OCI-LY7 (cell line): Measurements from ENCODE around the gene IGFLR1. TPM values are rescaled to one million over a fixed set of nuclear protein-coding genes. Genes with fewer than 3 reads are reported as not detected.

Experiments
- BruUV-seq: library from RNA; stranded (reverse); fragments of 400-500 nt; replicated peaks from 2 replicates; lab custom pipeline; 2021; lab: Mats Ljungman, UMichigan
- CTCF ChIA-PET: fragments of 300-600 bp; sonication (Branson Sonifier 250); formaldehyde crosslinking; loops from one replicate; lab custom pipeline; 2022; ENCODE audit warnings: antibody characterized with exemption; ENCODE audit not compliant: unreplicated experiment; lab: Charles Lee
- POLR2A ChIA-PET: fragments of 300-600 bp; sonication (Branson Sonifier 250); formaldehyde crosslinking; loops from one replicate; lab custom pipeline; 2022; ENCODE audit warnings: antibody characterized with exemption; lab: Charles Lee
- DNase-seq: peaks from one replicate; pipeline ENCODE4 v3.0.0-alpha.2; 2015; ENCODE audit warnings: low spot score
- H2AFZ ChIP-seq: fragments of 200-600 bp; sonication (generic), shearing (Covaris generic); 2 replicates; pipeline ENCODE4 v1.6.1; 2014; ENCODE audit warnings: mild to moderate bottlenecking, antibody characterized with exemption, low read length, moderate library complexity
- H3K27ac ChIP-seq: fragments of 200-600 bp; sonication (generic); 2 replicates; pipeline ENCODE4 v1.5.1; 2014; ENCODE audit warnings: mixed run types, low read depth, mild to moderate bottlenecking, moderate library complexity, low read length, inconsistent platforms; ENCODE audit not compliant: poor library complexity, severe bottlenecking
- H3K36me3 ChIP-seq: fragments of 200-600 bp; sonication (generic); 2 replicates; pipeline ENCODE4 v1.6.1; 2014; ENCODE audit warnings: mild to moderate bottlenecking, antibody characterized with exemption, low read length, moderate library complexity, mixed read lengths; ENCODE audit not compliant: insufficient read depth
- H3K4me1 ChIP-seq: fragments of 200-600 bp; sonication (generic); 2 replicates; pipeline ENCODE4 v1.5.1; 2014; ENCODE audit warnings: mild to moderate bottlenecking, low read length; ENCODE audit not compliant: insufficient read depth, poor library complexity, severe bottlenecking
- H3K4me2 ChIP-seq: fragments of 200-600 bp; sonication (generic); 2 replicates; pipeline ENCODE4 v1.6.1; 2014; ENCODE audit warnings: mild to moderate bottlenecking, low read length
- H3K4me3 ChIP-seq: fragments of 200-600 bp; sonication (generic); 2 replicates; pipeline ENCODE4 v1.5.1; 2014; ENCODE audit warnings: mild to moderate bottlenecking, low read depth, low read length; ENCODE audit not compliant: poor library complexity, severe bottlenecking
- H3K79me2 ChIP-seq: fragments of 200-600 bp; sonication (generic); 2 replicates; pipeline ENCODE4 v1.6.1; 2016; ENCODE audit warnings: low read depth, mild to moderate bottlenecking, low read length, moderate library complexity, mixed read lengths; ENCODE audit not compliant: insufficient read depth
- H3K9me2 ChIP-seq: fragments of 200-600 bp; sonication (generic); 2 replicates; pipeline ENCODE4 v1.6.1; 2016; ENCODE audit warnings: mild to moderate bottlenecking, low read length, mixed read lengths; ENCODE audit not compliant: insufficient read depth
- H3K9me3 ChIP-seq: fragments of 200-600 bp; sonication (generic); 2 replicates; pipeline ENCODE4 v1.6.1; 2014; ENCODE audit warnings: mild to moderate bottlenecking, mixed run types, low read length, mixed read lengths
- H4K20me1 ChIP-seq: fragments of 200-600 bp; sonication (generic); 2 replicates; pipeline ENCODE4 v1.6.1; 2014; ENCODE audit warnings: mild to moderate bottlenecking, antibody characterized with exemption, low read length, moderate library complexity, mixed read lengths; ENCODE audit not compliant: insufficient read depth
- CTCF ChIP-seq: fragments of 200-600 bp; sonication (generic); conservative IDR thresholded peaks from 2 replicates; pipeline ENCODE4 v1.5.1; 2014; ENCODE audit warnings: mild to moderate bottlenecking, antibody characterized with exemption, low read length, moderate library complexity, mixed read lengths
- EZH2phosphoT487 ChIP-seq: fragments of 200-600 bp; sonication (generic); IDR thresholded peaks from 2 replicates; pipeline ENCODE4 v1.6.1; 2018; ENCODE audit warnings: low read depth, borderline replicate concordance, mild to moderate bottlenecking, mixed run types, antibody characterized with exemption, low read length, moderate library complexity, mixed read lengths
- intact Hi-C: fragments of 100-400 bp; cut with micrococcal nuclease; formaldehyde crosslinking; loops from one replicate; pipeline ENCODE4 v1.10.0; 2022; ENCODE audit not compliant: unreplicated experiment
- total RNA-seq, 2 experiments: library from RNA; depleted of rRNA in 1 of 2; stranded (reverse); fragments of >200 nt in 1 of 2; shearing (Covaris generic) in 1 of 2; gene quantifications; 2 replicates each; pipeline ENCODE4 v1.2.3, GENCODE V29; 2014 to 2022

IGFLR1 gene
- total RNA-seq, 2 experiments from 2014 or later = 8.5 to 18.3 TPM

DNA sequence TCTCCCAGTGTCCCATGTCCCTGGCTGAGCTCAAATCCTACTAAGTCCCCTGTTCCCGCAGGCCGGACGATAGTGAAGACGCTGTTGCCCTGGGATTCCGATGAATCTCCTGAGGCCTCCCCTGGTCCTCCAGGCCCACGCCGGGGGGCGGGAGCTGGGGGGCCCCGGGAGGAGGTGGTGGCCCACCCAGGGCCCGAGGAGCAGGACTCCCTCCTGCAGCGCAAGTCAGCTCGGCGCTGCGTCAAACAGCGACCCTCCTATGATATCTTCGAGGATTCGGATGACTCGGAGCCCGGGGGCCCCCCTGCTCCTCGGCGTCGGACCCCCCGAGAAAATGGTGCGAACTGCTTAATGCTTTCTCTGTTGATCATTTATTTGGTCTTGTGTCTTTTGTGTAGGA, 18.6 kb downstream of the IGFLR1 start:
- Histone ChIP-seq H4K20me1 (peaks cover 6% of the 10 kb centered on the region), H3K79me2 (peaks cover 12% of the 10 kb centered on the region), H3K4me2 (no peak overlapping the region), H3K9me2 (no peaks in the 10 kb centered on the region), H3K27ac (no peak overlapping the region), H3K9me3 (no peaks in the 10 kb centered on the region), H2AFZ (no peak overlapping the region), H3K4me3 (no peak overlapping the region), H3K36me3 (peaks cover 88% of the 10 kb centered on the region), H3K4me1 (peaks cover 8% of the 10 kb centered on the region)
- DNase-seq = no peak
- ChIA-PET CTCF (no interaction called here), POLR2A (no interaction called here)
- TF ChIP-seq EZH2phosphoT487 = no peak
- no peak for TF ChIP-seq CTCF
- BruUV-seq = no TSS peak
- intact Hi-C loops = no loop called here

GRCh38 chr19:35722897-35723296, 19.4 kb downstream of the IGFLR1 start:
- no peak overlapping the region for H3K27ac ChIP-seq
- no peak for DNase-seq
- H3K9me3 ChIP-seq = no peaks in the 10 kb centered on the region
- peaks cover 8% of the 10 kb centered on the region for H3K4me1 ChIP-seq
- peaks cover 6% of the 10 kb centered on the region for H4K20me1 ChIP-seq
- intact Hi-C loops = no loop called here
- H2AFZ ChIP-seq = no peak overlapping the region
- no peaks in the 10 kb centered on the region for H3K9me2 ChIP-seq
- no peak overlapping the region for H3K4me3 ChIP-seq
- CTCF ChIA-PET = no interaction called here
- H3K79me2 ChIP-seq = peaks cover 18% of the 10 kb centered on the region
- TSS peak; percentile 47 for BruUV-seq
- H3K36me3 ChIP-seq = peaks cover 80% of the 10 kb centered on the region
- POLR2A ChIA-PET = interaction anchor here (0.5 kb wide), 1 partner anchor 21 kb away, joined by 3 read pairs; no protein-coding TSS in a partner anchor
- TF ChIP-seq EZH2phosphoT487 = no peak
- TF ChIP-seq CTCF = no peak
- no peak overlapping the region for H3K4me2 ChIP-seq

- peaks cover 6% of the 10 kb centered on the region for H4K20me1 ChIP-seq
- H3K4me2 ChIP-seq = no peak overlapping the region
- H3K9me3 ChIP-seq = no peaks in the 10 kb centered on the region
- POLR2A ChIA-PET = no interaction called here
- intact Hi-C loops = no loop called here
- no peaks in the 10 kb centered on the region for H3K9me2 ChIP-seq
- peaks cover 76% of the 10 kb centered on the region for H3K36me3 ChIP-seq
- H3K4me1 ChIP-seq = peaks cover 8% of the 10 kb centered on the region
- no peak overlapping the region for H3K4me3 ChIP-seq
- BruUV-seq = no TSS peak
- no peak overlapping the region for H3K27ac ChIP-seq
- CTCF ChIA-PET = no interaction called here
- H3K79me2 ChIP-seq = peaks cover 18% of the 10 kb centered on the region
- no peak for TF ChIP-seq CTCF
- TF ChIP-seq EZH2phosphoT487 = no peak
- no peak for DNase-seq
- H2AFZ ChIP-seq = no peak overlapping the region
Observed at GRCh38 chr19:35722461-35722860, 19.8 kb downstream of the IGFLR1 start.
